Right cardiac atrium (tissue), 5 donors: ENCODE measurements around the gene ATP6V0A4. TPM values are rescaled to one million over a fixed set of nuclear protein-coding genes. Genes with fewer than 3 reads are reported as not detected.

Source experiments
- ATAC-seq, 2 donors: fragments of 200-7000 bp; cut with Tn5 transposase; one replicate each; pipeline versions ENCODE4 v1.8.0 to v1.9.1; 2020; ENCODE audit warnings: moderate library complexity in 2 of 2, mild to moderate bottlenecking in 1 of 2
- DNase-seq, 3 donors: peaks; one replicate each; pipeline ENCODE4 v3.0.0-alpha.2; 2020
- H3K27ac ChIP-seq: one replicate; pipeline ENCODE4 v1.5.1; 2013; ENCODE audit warnings: mild to moderate bottlenecking, low read length, control low read depth, moderate library complexity
- H3K27me3 ChIP-seq: one replicate; pipeline ENCODE4 v1.6.1; 2013; ENCODE audit not compliant: control insufficient read depth, insufficient read depth
- H3K4me1 ChIP-seq: one replicate; pipeline ENCODE4 v1.6.1; 2013; ENCODE audit warnings: low read length; ENCODE audit not compliant: control insufficient read depth, insufficient read depth
- H3K4me3 ChIP-seq: one replicate; pipeline ENCODE4 v1.5.1; 2013; ENCODE audit warnings: low read length, control low read depth
- H3K9me3 ChIP-seq: one replicate; pipeline ENCODE4 v1.6.1; 2013; ENCODE audit warnings: low read length; ENCODE audit not compliant: control insufficient read depth
- WGBS: extraction: QIAGEN DNeasy Blood & Tissue Kit; methylation state at CpG from one replicate; pipeline ENCODE4 v1.1.7; 2013; 5-methylcytosine and 5-hydroxymethylcytosine counted together
- intact Hi-C, 4 donors: fragments of 100-400 bp; cut with DNase I; formaldehyde crosslinking; loops; one replicate each; pipeline versions ENCODE4 v1.11.0 to v1.14.0; 2022 to 2023
- polyA plus RNA-seq: library from polyadenylated mRNA; stranded (reverse); fragments of 200-250 nt; gene quantifications from one replicate; pipeline ENCODE4 v1.2.3, GENCODE V29; 2013
- total RNA-seq, 4 donors: library from RNA; stranded (reverse); fragmentation: NEBNext Ultra II Directional; extraction: Animal tissue kit (Norgen Biotek cat#: 25700); gene quantifications; one replicate each; pipeline ENCODE4 v1.2.1, GENCODE V29; 2021
- donor health status: healthy with polysubstance abuse.
- donor health status: DM: no; HTN: yes; CAD: no.
- donor health status: DM: no; HTN: no; CAD: no.
- donor health status: DM: no; HTN: yes; CAD: no; lungs with severe emphysema.
- donor health status: DM: yes; HTN: yes; CAD: no.

Gene ATP6V0A4
- total and polyA plus RNA-seq, 5 donors = not detected

DNA sequence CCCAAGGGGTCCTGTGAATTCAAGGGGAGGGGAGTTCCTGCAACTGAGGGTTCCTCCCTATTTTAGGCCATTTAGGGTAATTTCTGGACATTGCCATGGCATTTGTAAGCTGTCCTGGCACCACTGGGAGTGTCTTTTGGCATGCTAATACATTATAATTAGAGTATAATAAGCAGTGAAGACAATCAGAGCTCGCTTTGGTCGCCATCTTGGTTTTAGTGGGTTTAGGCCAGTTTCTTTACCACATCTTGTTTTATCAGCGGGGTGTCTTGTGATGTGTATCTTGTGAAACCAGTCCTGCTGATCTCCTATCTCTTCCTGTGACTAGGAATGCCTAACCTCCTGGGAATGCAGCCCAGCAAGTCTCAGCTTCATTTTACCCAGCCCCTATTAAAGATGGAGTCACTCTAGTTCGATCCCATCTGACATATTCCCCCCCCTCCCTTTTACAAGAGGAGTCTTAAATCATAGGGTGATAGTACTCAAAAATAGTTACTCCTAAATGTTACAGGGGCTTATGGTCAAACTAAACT, 140.1 kb downstream of the ATP6V0A4 start:
- intact Hi-C loops = no loop called here
- DNase-seq = no peak

DNA sequence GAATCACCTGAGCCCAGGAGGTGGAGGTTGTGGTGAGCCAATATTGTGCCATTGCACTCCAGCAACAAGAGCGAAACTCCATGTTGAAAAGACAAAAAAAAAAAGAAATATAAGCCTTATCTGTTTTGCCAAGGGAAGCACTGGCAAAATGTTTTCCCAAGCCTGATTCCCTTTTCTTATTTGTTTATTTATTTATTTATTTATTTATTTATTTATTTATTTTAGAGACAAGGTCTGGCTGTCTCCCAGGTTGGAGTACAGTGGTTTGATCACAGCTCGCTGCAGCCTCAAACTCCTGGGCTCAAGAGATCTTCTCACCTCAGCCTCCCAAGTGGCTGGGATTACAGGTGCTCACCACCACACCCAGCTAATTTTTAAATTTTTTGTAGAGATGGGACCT, 141.0 kb downstream of the ATP6V0A4 start:
- intact Hi-C loops = no loop called here
- H3K4me3 ChIP-seq = no peak overlapping the region
- 94% methylated on average over 2 of the region's 2 CpGs for WGBS
- no peaks in the 10 kb centered on the region for H3K4me1 ChIP-seq
- no peaks in the 10 kb centered on the region for H3K27me3 ChIP-seq
- H3K9me3 ChIP-seq = no peaks in the 10 kb centered on the region
- no peak overlapping the region for H3K27ac ChIP-seq
- no peak for DNase-seq
- ATAC-seq = no peak

More for the DNA sequence above, 140.1 kb downstream of the ATP6V0A4 start:
- no peaks in the 10 kb centered on the region for H3K27me3 ChIP-seq
- no peak overlapping the region for H3K27ac ChIP-seq
- 94% methylated on average over 4 of the region's 4 CpGs for WGBS
- no peaks in the 10 kb centered on the region for H3K4me1 ChIP-seq
- H3K9me3 ChIP-seq = no peaks in the 10 kb centered on the region
- H3K4me3 ChIP-seq = no peak overlapping the region
- no peak for ATAC-seq

Other genes with a start within 250 kb of the ATP6V0A4 start
- gene SVOPL, start 96.8 kb downstream of the ATP6V0A4 start, total RNA-seq = not detected
- not detected for gene SVOPL, start 96.8 kb downstream of the ATP6V0A4 start, polyA plus RNA-seq
- not detected for gene TMEM213, start 202 bp downstream of the ATP6V0A4 start, total RNA-seq
- gene TMEM213, start 202 bp downstream of the ATP6V0A4 start, polyA plus RNA-seq = not detected
- gene KIAA1549, start 183.2 kb upstream of the ATP6V0A4 start, total RNA-seq = 1 to 10 TPM in 3 of 4 donors, under 1 TPM in 1; 0.86 to 1.9 (median 1.6) TPM
- gene KIAA1549, start 183.2 kb upstream of the ATP6V0A4 start, polyA plus RNA-seq = 0.52 TPM
- 1 to 10 TPM; 4.4 to 5.5 (median 5.3) TPM for gene ZC3HAV1L, start 237.8 kb upstream of the ATP6V0A4 start, total RNA-seq
- gene ZC3HAV1L, start 237.8 kb upstream of the ATP6V0A4 start, polyA plus RNA-seq = 0.86 TPM